ENCODE data around the gene PDE6G.

PDE6G gene

GRCh38 chr17:81656118-81656743 is at the start of gene PDE6G:
Gene PDE6G, minus strand, starts transcription at chr17:81656542. Its CDS starts 3,237 bp downstream, at chr17:81653305.
- no peak for DNase-seq

- DNase-seq, result no peak
Observed at GRCh38 chr17:81705518-81706231, 49.3 kb upstream of the PDE6G start.

- no peak for DNase-seq
Observed at GRCh38 chr17:81703747-81704654, 47.7 kb upstream of the PDE6G start.

- peak; percentile 97 for DNase-seq
Observed at GRCh38 chr17:81702934-81703746, 46.8 kb upstream of the PDE6G start, which contains the start of gene MRPL12. Gene MRPL12, plus strand, starts transcription at chr17:81703367. Its CDS starts 135 bp downstream, at chr17:81703502.

- DNase-seq, result no peak
Observed at GRCh38 chr17:81701288-81702071, 45.1 kb upstream of the PDE6G start.

- no peak for DNase-seq
Observed at GRCh38 chr17:81700353-81701287, 44.3 kb upstream of the PDE6G start.

GRCh38 chr17:81697261-81698044 is 41.1 kb upstream of the PDE6G start:
- DNase-seq, result no peak

GRCh38 chr17:81696218-81696941 is 40.0 kb upstream of the PDE6G start:
- no peak for DNase-seq

GRCh38 chr17:81695801-81696200 is 39.5 kb upstream of the PDE6G start:
- DNase-seq, result no peak

- DNase-seq, result no peak
Observed at GRCh38 chr17:81695211-81695610, 38.9 kb upstream of the PDE6G start.

GRCh38 chr17:81694810-81695209 is 38.5 kb upstream of the PDE6G start:
- DNase-seq, result no peak

- DNase-seq, result no peak
Observed at GRCh38 chr17:81693509-81694210, 37.3 kb upstream of the PDE6G start.

GRCh38 chr17:81691608-81692007 is 35.3 kb upstream of the PDE6G start:
- DNase-seq, result no peak

GRCh38 chr17:81691196-81691595 is 34.9 kb upstream of the PDE6G start:
- no peak for DNase-seq

GRCh38 chr17:81690549-81690948 is 34.2 kb upstream of the PDE6G start:
- DNase-seq, result no peak

GRCh38 chr17:81690066-81690465 is 33.7 kb upstream of the PDE6G start:
- DNase-seq, result no peak

GRCh38 chr17:81688616-81689015 is 32.3 kb upstream of the PDE6G start:
- DNase-seq, result no peak

Data from suppressor macrophage treated with lipopolysaccharide for 4 hours (primary cell).